Activated CD8-positive, alpha-beta memory T cell treated with anti-CD3 and anti-CD28 coated beads for 36 hours (primary cell): Measurements from ENCODE around the gene LCK. TPM values are rescaled to one million over a fixed set of nuclear protein-coding genes. Genes with fewer than 3 reads are reported as not detected.
"Not testable (repeated sequence)": the region's sequence is repeated elsewhere in the genome, so short reads cannot be mapped to it uniquely, and the experiment has no call there.

Source experiments
- CTCF ChIA-PET: fragments of 350-600 bp; sonication (Branson Sonifier 250); formaldehyde crosslinking; loops from one replicate; lab custom pipeline; 2021; ENCODE audit warnings: antibody characterized with exemption; lab: Charles Lee
- POLR2A ChIA-PET: fragments of 350-600 bp; sonication (Branson Sonifier 250); formaldehyde crosslinking; loops from one replicate; lab custom pipeline; 2021; ENCODE audit warnings: antibody characterized with exemption; lab: Charles Lee
- total RNA-seq, 2 experiments: library from RNA; stranded (reverse); gene quantifications; one replicate each; pipeline ENCODE4 v1.2.3, GENCODE V29; 2021

The LCK gene
- total RNA-seq, 2 experiments from 2014 or later: 279 to 294 TPM

GRCh38 chr1:32291145-32291707, 40.2 kb downstream of the LCK start:
- CTCF ChIA-PET: interaction anchor here (0.7 to 1.6 kb wide), 8 partner anchors 8 to 85 kb away, joined by 3 to 4 read pairs (median 3); partner anchors contain the start of gene LCK
- POLR2A ChIA-PET: interaction anchor here (0.6 to 1.8 kb wide), 15 partner anchors 9 to 360 kb away, joined by 3 to 13 read pairs (median 4); partner anchors contain the start of genes LCK, MARCKSL1 and TXLNA

GRCh38 chr1:32291708-32292538, 40.9 kb downstream of the LCK start, which contains the start of gene HDAC1:
TSS of gene HDAC1 (plus strand) at chr1:32292083. CDS start at chr1:32292170, 87 bp downstream.
- ChIA-PET POLR2A (interaction anchor here (0.5 to 1.8 kb wide), 15 partner anchors 9 to 670 kb away, joined by 3 to 13 read pairs (median 4); partner anchors contain the start of genes LCK, MARCKSL1 and TXLNA), CTCF (interaction anchor here (0.7 to 1.4 kb wide), 6 partner anchors 9 to 76 kb away, joined by 3 to 4 read pairs (median 3); no protein-coding TSS in a partner anchor)

DNA sequence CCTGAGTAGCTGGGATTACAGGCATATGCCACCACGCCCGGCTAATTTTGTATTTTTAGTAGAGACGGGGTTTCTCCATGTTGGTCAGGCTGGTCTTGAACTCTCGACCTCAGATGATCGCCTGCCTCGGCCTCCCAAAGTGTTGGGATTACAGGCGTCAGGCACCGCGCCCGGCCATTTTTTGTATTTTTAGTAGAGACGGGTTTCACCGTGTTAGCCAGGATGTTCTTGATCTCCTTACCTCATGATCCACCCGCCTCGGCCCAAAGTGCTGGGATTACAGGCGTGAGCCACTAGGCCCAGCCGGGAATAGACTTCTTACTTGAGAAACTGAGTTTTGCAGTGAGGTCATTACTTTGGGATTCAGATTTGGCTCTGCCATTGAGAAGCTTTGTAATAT, 47.1 kb downstream of the LCK start:
- CTCF ChIA-PET: interaction anchor here (0.7 kb wide), 1 partner anchor 111 kb away, joined by 3 read pairs; no protein-coding TSS in a partner anchor
- POLR2A ChIA-PET: not testable (repeated sequence)

- POLR2A ChIA-PET: no interaction called here
Measured at GRCh38 chr1:32299327-32299726, 48.3 kb downstream of the LCK start.

GRCh38 chr1:32303358-32303757, 52.3 kb downstream of the LCK start:
- POLR2A ChIA-PET: interaction anchor here (0.6 kb wide), 1 partner anchor 51 kb away, joined by 3 read pairs; no protein-coding TSS in a partner anchor
- CTCF ChIA-PET: no interaction called here

More at GRCh38 chr1:32299327-32299726, 48.3 kb downstream of the LCK start:
- CTCF ChIA-PET: no interaction called here

DNA sequence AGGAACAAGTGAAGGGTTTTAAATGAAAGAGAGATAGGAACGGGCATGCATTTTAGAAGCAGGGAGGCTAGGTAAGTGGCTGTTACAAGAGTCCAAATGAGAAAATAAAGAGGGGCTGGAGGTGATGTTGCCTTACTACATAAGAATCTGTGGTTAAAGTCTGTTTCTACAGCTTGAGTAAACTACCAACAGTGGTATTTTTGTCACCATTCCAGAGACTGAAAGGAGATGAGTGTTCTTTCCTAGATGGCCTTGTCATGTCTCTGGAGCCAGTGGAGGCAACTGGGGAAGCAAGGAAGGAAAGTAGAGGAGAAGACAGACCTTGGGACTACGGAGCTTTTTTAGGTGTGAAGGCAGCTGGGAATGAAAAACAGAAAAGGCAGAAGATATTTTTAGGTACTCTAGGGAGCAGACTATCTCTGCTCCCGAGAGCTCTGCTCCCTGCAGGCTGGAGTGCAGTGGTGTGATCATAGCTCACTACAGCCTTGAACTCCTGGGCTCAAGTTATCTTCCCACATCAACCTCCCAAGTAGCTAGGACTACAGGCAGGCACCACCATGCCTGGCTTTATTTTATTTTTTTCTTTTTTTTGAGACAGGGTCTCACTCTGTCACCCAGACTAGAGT, 53.0 kb downstream of the LCK start:
- POLR2A ChIA-PET: interaction anchor here (0.5 to 0.6 kb wide), 4 partner anchors 23 to 55 kb away, joined by 3 to 6 read pairs (median 4); no protein-coding TSS in a partner anchor
- CTCF ChIA-PET: no interaction called here

DNA sequence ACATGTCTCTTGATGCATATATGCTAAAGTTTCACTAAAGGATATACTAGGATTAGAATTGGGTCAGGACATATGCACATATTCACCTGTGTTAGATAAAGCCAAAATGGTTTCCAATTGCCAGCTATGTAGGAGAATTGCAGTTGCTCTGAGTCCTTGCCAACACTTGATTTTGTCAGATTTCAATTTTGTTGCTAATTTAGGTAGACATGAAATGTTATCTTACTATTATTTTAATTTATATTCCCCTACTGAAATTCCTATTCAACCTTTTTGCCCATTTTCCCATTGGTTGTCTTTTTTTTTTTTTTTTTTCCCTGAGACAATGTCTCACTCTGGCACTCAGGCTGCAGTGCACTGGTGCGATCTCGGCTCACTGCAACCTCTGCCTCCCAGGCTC, 54.2 kb downstream of the LCK start:
- POLR2A ChIA-PET: interaction anchor here (0.7 kb wide), 2 partner anchors 8 to 69 kb away, joined by 3 to 6 read pairs; no protein-coding TSS in a partner anchor
- CTCF ChIA-PET: no interaction called here

DNA sequence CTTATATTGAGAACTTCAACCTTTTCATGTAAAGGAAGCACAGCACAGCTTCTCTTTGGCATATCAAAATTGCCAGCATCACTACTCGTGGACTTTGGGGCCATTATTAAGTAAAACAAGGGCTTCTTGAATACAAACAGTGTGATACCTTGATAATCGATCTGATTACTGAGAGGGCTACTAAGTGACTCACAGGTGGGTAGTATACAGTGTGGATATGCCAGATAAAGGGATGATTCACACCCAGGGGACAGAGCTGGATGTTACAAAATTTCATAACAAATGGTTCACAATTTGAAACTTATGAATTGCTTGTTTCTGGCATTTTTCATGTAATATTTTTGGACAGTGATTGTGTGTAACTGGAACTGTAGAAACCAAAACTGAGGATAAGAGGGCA, 56.3 kb downstream of the LCK start:
- ChIA-PET POLR2A (interaction anchor here (0.7 to 1.1 kb wide), 4 partner anchors 16 to 101 kb away, joined by 3 to 4 read pairs (median 4); partner anchors contain the start of genes HDAC1 and MARCKSL1), CTCF (no interaction called here)

GRCh38 chr1:32309960-32310359, 58.9 kb downstream of the LCK start:
- POLR2A ChIA-PET: interaction anchor here (0.6 kb wide), 1 partner anchor 62 kb away, joined by 5 read pairs; no protein-coding TSS in a partner anchor
- CTCF ChIA-PET: interaction anchor here (0.6 kb wide), 2 partner anchors 95 to 1364 kb away, joined by 3 to 4 read pairs; no protein-coding TSS in a partner anchor

GRCh38 chr1:32311709-32312393, 60.8 kb downstream of the LCK start:
- ChIA-PET POLR2A (no interaction called here), CTCF (no interaction called here)

DNA sequence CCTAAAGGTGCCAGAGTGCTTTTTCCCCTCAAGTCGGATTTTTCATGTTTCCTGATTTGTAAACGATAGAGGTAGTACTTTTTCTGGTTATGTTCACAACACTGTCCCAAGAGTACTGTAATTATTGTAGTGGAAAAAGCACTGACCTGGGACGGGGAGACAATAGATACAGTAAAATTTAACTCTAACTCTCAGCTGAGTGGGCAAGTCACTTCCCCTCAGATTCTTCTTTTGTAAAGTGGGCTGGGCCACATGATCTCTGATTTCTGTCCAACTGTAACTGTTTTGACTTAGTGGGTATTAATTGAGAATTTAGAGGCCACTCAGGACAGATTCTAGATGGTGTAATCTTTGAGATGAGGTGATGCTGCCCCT, 65.8 kb downstream of the LCK start:
- CTCF ChIA-PET: no interaction called here
- POLR2A ChIA-PET: no interaction called here

DNA sequence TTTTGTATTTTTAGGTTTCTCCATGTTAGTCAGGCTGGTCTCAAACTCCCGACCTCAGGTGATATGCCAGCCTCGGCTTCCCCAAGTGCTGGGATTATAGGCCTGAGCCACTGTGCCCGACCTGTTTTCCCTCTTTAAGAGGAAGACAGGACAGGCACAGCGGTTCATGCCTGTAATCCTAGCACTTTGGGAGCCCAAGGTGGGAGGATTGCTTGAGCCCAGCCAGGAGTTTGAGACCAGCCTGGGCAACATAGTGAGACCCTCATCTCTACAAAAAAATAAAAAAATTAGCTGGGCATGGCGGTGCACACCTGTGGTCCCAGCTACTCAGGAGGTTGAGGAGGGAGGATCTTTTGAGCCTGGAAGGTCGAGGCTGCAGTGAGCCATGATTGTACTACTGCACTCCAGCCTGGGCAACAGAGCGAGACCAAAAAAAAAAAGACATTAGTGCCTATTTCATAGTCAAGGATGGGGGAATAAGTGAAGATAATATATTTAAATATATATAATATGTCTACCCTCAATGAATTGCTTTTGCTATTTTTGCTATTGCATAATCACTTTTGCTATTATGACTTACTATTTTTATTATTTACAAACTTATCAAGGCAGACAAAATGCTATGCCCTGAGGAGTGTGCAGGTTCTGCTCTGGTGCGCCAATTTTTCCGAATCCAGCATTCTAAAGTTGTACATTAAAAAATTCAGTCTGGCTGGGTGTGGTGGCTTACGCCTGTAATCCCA, 67.2 kb downstream of the LCK start:
- POLR2A ChIA-PET: no interaction called here
- CTCF ChIA-PET: no interaction called here

- ChIA-PET POLR2A (interaction anchor here (0.6 to 2.1 kb wide), 5 partner anchors 14 to 588 kb away, joined by 3 to 10 read pairs (median 3); partner anchors contain the start of genes LCK and MARCKSL1), CTCF (interaction anchor here (0.6 to 1.5 kb wide), 7 partner anchors 30 to 351 kb away, joined by 3 read pairs; no protein-coding TSS in a partner anchor)
Measured at GRCh38 chr1:32321712-32322291, 70.7 kb downstream of the LCK start.

DNA sequence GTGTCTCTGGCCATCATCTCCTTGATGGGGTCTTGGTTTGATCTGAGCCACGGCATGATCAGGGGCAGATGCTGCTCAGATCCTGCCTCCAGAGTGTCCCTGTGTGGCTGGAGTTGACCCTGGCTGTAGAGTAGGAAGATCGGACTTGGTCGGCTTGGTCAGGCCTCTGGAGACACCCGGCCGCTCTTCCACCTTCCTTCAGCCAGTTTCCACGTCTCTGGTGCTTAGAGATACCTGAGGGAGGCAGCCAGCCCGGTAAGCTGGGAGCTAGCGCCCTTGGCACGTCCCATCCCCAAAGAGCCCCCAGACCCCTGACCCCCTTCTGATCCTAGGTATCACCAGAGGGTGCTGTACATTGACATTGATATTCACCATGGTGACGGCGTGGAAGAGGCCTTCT, 76.1 kb downstream of the LCK start:
- ChIA-PET CTCF (no interaction called here), POLR2A (interaction anchor here (0.5 kb wide), 1 partner anchor 36 kb away, joined by 5 read pairs; the partner anchor contains the start of gene HDAC1)

DNA sequence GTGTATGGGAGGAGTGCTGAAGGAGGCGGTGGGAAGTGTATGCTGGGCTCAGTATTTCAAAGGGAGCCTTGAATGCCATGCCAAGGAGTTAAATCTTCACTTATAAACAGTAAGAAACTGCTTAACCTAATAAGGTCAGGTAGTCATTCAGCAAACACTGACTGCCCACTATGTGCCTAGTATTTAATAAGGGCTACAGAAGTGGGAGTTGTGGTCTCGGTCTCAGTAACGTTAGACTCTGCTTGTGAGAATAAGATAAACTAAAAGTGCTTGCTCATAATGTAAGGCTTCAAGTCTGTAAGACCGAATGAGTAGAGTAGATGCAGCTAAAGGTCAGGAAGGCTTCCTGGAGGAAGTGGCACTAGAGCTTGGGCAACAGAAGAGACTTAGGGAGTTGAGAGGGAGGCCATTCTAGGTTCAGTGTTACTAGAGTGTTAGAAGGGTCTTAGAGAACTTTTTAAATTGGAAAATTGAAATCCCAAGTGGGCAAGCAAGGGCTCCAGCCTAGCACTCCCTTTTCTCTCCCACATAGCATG, 78.9 kb downstream of the LCK start:
- POLR2A ChIA-PET: no interaction called here
- CTCF ChIA-PET: interaction anchor here (2.2 kb wide), 1 partner anchor 114 kb away, joined by 5 read pairs; no protein-coding TSS in a partner anchor

DNA sequence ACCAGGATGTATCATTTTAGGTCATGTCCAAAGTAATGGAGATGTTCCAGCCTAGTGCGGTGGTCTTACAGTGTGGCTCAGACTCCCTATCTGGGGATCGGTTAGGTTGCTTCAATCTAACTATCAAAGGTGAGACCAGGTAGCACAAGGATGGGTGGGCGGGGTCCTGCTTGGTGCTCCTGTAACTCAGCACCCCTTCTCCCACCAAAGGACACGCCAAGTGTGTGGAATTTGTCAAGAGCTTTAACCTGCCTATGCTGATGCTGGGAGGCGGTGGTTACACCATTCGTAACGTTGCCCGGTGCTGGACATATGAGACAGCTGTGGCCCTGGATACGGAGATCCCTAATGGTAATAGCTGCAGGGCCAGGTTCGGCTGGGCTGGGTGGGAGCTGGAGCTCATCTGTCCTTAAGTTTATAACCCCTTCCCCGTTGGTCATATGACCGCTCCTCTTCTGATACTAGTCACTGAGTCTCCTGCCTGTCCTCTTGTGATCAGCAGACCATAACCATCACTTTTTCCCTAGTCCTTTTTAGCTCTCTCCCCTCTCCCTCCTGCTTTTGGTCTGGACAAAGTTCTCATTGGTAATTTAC, 79.6 kb downstream of the LCK start:
- ChIA-PET POLR2A (no interaction called here), CTCF (interaction anchor here (0.6 kb wide), 2 partner anchors 16 to 117 kb away, joined by 3 read pairs; no protein-coding TSS in a partner anchor)
